Measurements from ENCODE around the gene TMOD1.
"Not testable (repeated sequence)": the region's sequence is repeated elsewhere in the genome, so short reads cannot be mapped to it uniquely, and the experiment has no call there.

The TMOD1 gene

DNA sequence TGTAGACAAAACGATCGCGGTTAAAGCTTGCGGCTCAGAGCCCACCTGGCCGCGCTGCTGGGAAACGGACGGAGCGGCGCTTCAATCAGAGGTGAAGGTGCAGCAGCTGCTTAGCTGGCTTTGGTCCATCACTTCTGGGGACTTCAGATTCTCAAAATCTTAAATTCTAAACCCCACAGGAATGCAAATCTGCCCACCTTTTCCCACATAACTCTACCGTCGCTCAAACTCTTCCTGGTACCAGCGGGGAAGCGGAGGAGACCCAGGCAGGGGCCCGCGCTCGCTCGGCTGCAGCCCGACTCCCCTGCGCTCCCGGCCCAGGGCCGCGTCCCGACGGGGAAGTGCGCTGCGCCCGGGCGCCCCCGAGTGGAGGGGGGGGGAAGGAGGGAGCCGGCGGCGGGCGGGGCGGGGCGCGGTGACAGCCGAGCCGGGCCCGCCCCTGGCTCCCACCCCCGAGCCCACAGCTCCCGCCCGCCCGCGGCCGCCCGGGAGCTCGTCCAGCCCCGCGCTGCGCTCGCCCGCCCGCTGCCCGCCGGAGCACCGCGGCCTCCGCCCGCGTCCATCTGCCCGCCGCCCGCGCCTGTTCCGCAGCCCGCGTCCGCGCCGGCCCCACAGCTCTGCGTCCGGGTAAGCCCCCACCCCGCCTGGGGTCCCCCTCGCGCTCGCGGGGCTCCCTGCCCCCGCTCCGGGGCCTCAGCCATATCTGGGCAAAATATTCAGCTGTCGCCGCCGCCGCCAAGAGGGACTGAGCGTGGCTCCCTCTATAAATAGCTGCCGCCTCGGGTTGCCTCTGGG lies at the start of gene TMOD1:
TSS of gene TMOD1 (plus strand) at position 490 of the 795 bp plus-strand sequence. CDS start 22,523 bp downstream, outside the sequence.
- peak; percentile 65 for DNase-seq (ENCODE audit: low spot score)

DNA sequence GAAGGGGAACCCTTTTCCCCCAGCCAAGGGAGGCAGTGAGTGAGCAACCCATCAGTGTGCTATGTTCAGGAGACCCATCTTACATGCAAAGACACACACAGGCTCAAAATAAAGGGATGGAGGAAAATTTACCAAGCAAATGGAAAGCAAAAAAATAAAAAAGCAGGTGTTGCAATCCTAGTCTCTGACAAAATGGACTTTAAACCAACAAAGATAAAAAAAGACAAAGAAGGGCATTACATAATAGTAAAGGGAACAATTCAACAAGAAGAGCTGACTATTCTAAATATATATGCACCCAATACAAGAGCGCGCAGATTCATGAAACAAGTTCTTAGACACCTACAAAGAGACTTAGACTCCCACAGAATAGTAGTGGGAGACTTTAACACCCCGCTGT lies 47.9 kb upstream of the TMOD1 start:
- DNase-seq (ENCODE audit: low spot score) = not testable (repeated sequence)

DNA sequence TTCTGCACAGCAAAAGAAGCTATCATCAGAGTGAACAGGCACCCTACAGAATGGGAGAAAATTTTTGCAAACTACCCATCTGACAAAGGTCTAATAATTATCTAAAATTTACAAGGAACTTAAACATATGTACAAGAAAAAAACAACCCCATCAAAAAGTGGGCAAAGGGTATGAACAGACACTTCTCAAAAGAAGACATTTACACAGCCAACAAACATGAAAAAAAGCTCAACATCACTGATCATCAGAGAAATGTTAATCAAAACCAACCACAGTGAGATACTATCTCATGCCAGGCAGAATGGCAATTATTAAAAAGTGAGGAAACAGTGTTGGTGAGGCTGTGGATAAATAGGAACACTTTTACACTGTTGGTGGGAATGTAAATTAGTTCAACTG lies 44.6 kb upstream of the TMOD1 start:
- not testable (repeated sequence) for DNase-seq (ENCODE audit: low spot score)

DNA sequence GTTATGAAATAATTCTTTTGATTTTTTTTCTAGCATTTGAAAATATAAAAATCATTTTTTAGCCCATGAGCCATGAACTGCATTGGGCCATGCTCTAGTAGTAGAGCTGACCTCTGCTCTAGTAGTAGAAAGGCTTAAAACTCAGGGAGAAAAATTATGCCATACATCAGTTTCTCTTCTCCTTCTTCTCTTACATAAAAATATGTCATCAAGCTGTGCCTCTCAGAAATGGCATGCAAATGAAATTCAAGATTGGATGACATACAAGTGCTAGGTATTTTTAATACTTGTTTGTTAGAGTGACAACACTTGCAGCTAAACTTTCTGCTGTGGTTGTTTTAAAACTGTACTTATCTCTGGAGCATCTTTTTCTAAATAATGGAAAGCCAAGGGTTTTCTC lies 42.1 kb upstream of the TMOD1 start:
- DNase-seq (ENCODE audit: low spot score) = no peak

DNA sequence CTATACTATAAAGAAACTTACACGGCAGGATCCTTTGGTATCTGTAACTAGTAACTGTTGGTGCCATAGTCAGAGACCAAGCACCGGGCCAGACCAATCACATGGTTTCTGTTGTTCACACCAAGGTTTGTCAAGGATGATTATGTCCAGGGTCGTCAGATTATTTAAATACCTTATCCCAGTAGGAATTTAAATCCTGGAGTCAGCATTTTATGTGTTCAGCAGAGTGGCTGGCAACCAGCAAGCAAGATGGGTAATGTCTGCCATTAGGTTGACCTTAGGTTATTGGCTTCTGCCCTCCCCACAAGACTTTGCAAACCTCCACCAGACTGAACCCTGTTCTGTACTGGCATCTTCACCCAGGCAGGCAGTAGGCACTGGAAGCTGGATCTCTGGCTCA lies 39.3 kb upstream of the TMOD1 start:
- DNase-seq (ENCODE audit: low spot score) = no peak

DNA sequence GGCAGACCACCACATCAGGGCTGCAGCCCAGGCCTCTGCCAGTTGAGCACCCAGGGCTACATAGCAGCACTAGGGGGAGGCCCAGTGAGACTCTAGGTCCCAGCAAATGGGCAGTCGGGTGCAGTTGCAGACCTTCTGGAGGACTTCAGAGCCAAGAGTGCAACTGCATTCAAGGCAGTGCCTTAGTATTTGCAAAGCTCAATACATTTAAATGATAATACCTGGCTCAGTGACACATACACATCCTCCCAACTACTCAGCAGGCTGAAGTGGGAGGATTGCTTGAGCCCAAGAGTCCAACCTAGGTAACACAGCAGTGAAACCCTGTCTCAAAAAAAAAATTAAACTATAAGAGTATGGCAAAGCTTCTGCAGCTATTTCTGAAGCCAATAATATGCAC lies 38.6 kb upstream of the TMOD1 start:
- DNase-seq (ENCODE audit: low spot score) = no peak

DNA sequence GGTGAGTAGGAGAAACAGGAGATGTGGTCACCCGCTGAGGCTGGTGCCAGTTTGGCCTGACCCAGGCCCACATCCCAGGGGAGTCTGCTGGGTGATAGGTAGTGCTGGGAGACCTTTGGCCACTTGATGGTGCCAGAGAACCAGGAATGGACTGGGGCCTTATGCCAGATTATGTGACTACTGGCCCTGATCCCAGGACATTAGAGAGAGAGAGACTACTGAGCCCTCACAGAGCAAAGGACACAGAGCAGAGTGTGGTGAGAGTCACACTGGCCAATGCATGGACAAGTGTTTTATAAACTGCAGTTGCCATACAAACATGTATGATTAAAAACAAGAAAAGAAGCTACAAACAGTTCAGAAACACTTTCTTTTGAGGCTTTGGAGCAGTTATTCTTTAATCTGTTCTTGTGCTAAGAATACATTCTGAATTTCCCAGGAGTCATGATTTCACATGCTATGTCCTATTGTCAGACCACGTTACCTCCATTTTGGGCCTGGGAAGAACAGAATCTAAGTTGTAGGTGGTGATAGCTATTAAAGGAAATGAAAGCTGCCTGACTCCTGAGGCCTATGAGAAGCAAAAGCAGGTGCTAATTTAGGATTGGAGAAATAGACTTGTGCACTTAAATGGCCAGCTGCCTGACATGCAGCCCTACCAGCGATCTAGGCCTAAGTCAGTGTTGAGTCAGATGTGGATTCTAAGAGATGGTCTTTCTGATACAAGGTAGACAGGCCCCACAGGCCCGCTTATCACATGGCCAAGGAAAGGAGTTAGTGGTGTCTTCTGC lies 32.6 kb upstream of the TMOD1 start:
- DNase-seq (ENCODE audit: low spot score) = peak; percentile 77

DNA sequence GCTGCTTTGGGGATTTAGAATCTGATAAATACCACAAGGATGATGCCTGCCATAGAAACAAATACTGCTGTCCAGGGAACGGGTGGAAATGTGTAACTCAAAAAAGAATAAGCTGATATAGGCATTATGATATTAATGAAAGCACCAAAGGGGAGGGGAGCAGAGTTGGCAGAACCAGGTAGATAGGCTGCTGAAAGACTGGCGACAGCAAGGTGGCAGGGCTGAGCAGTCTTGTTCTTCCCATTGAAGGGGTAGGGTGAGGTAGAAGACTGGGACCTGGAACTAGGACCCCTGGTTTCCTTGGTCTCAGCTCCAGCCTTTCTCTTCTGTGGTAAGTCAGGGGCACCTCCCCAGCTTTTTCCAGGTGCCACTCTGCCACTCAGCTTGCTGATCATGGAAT lies 31.4 kb upstream of the TMOD1 start:
- DNase-seq (ENCODE audit: low spot score) = no peak

DNA sequence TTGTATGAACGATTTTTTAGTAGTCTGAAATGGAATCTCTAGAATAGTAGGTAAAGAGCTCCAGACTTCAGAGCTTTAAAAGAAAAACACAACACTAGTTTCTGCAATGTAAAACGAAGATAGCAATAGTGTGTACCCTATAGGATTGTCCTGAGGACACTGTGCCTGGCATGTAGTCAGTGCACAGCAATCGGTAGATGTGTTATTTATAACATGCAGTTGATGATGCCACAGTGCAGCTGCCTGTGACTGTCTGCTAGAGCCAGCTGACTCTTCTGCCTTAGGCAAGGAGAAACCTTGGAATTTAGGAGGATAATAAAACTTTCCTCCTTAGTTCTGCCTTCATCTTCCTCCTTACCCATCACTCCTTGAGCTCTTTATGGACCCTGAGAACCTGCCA lies 27.7 kb upstream of the TMOD1 start:
- DNase-seq (ENCODE audit: low spot score) = no peak

DNA sequence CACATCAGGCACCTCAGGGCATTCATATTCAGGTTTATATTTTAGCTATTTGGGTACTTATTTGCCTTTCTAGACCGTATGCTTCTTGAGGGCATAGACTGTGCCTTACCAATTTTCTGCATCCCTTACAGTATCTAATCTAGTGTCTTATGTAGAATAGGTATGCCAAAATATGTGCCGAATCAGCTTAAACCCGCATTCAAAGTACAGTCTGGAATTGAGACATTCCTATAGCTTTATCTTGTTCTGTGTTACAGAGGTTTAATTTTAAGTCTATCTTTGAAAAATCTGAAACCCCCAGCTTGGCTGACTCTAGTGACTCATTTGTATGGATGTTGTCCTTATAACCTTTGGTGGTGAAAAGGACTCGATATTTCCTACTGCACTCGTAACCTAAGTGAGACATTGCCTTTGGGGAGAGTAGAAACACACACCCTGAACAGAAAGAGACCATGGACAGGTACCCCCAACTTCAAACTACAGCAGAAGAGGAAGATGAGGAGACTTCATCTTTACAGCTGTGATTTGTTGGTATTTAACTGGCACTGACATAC lies 27.0 kb upstream of the TMOD1 start:
- no peak for DNase-seq (ENCODE audit: low spot score)

DNA sequence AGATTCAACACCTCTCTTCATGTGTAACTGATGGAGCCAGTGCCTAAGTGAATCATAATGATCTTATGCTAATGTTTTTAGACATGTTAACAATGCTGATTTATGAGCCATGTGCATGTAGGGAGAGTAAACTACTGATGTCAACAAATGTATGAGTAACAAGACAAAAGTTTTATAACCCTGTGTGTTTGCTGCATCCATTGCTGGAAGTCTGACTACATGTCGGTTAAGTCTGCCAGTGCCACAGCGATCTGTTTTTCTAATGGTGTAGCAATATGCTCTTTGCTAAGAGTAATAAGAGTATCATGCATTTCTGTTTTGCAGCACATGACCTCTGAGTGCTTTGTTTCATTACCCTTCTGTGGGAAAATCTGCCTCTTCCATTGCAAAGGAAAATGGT lies 26.4 kb upstream of the TMOD1 start:
- DNase-seq (ENCODE audit: low spot score) = peak; percentile 53

DNA sequence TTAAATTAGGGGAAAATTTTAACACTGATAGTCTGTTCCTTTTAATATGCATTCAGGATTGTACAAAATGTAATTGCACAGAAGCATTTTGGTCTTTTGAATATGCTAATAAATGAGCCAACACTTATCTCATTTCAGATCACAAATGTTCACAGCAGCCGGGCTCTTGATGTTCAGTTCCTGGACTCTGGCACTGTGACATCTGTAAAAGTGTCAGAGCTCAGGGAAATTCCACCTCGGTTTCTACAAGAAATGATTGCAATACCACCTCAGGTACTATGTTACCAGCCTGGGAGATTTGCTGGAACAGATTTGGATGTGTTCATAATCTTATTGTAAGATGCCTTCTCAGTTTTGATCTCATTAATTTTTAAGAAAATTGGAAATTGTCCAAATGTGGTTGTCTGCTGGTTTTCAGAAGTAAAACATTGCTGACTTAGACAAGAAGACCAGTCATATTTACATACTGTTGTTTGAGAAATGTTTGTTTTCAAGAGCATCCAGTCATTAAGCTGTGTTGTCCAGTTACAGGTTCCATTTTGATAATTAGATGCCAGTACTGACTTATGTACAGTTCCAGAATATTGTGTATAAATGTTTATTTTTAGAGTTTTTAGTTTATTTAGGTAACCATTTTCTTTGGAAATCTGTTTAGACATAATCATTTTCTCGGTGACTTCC lies 23.0 kb upstream of the TMOD1 start:
- no peak for DNase-seq (ENCODE audit: low spot score)

DNA sequence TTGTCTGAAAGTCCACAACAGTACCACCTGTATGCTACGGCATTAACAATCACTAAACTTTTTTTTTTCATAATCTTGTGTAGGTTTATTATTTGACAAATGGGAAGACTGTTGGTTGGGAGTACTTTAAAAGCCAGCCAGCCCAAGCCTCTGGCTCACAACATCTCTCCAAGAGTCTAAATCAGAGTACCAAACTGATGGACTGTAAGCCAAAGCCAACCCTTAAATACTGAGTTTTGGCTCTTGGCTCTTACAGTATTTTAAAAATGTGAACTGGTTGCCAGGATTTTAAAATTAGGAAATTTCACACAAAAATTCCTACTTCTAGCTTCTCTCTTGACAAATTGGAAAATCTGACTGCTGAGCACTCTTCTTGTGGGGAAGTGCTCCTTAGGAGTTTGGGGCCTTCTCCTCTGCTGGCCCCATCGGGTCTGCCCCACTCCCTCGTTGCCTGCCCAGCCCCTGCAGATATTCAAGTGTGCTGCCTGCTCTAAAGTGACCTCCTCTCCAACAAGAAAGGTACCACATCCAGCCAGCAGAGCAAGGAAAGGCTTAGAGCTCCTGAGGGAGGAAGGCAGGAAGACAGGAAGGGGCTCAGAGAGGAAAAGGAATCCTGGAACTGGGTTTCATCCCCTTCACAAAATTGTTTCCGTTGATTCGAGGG lies 21.8 kb upstream of the TMOD1 start:
- no peak for DNase-seq (ENCODE audit: low spot score)

DNA sequence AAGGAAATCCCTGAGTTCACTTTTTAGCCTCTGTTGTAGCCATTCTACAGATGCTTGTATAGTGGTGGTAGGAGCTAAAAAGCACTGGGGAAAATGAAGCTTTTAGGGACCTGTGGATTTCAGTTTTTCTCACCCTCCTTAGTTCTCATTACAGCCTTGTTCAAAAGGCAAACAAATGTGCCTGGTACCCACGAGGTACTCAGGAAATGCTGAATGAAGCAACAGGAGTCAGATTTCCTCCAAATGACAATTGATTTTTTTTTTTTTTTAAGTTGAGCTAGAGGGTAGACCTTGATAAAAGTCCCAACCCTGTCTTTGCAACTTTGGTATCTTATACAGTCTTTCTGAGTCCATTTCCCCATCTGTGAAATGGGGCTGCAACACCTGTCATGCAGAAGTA lies 21.3 kb upstream of the TMOD1 start:
- no peak for DNase-seq (ENCODE audit: low spot score)

DNA sequence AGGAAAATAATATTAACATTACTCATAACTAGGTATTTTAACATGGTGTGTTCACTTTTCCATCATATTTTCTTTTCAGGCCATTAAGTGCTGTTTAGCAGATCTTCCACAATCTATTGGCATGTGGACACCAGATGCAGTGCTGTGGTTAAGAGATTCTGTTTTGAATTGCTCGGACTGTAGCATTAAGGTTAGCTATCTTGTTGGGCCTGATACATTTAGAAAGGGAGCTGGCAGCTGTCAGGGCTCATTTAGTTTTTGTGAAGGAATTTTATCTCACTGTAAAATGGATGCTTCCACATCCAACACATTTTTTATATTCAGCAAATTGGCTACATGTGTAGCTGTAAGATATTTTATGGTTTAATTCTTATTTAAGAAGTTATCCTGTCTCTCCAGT lies 20.7 kb upstream of the TMOD1 start:
- no peak for DNase-seq (ENCODE audit: low spot score)

DNA sequence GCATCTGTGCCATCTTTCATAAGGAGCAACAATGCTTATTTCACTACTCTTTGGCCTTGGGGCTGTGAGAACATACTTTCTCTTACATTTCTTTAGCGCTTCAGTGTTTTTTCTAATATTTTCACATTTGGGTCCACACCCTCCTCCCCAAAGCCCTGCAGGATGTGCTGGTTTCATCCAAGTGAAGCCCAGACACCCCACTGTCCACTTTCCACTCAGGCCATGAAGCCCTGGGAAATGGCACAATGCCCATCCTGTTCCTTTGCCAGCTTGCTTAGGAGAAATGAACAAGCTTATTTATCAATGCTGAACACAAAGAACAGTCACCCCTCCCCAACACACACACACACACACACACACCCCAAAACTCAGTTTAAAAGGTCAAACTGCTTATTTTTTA lies 17.3 kb upstream of the TMOD1 start:
- DNase-seq (ENCODE audit: low spot score) = no peak

DNA sequence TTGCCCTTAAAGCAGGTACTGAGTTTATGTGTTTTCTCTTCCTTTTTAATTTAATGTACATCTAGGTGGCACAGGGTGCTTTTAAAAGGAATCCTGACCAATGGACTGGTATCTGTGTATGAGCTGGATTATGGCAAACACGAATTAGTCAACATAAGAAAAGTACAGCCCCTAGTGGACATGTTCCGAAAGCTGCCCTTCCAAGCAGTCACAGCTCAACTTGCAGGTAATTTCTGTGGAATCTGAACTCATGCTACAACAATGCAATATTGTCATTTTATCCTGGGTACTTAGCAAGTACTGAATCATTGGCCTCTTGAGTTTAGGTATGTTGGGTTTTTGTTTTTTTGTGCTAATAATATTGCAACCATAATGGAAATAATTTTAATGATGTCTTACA lies 14.4 kb upstream of the TMOD1 start:
- DNase-seq (ENCODE audit: low spot score) = peak; percentile 85

DNA sequence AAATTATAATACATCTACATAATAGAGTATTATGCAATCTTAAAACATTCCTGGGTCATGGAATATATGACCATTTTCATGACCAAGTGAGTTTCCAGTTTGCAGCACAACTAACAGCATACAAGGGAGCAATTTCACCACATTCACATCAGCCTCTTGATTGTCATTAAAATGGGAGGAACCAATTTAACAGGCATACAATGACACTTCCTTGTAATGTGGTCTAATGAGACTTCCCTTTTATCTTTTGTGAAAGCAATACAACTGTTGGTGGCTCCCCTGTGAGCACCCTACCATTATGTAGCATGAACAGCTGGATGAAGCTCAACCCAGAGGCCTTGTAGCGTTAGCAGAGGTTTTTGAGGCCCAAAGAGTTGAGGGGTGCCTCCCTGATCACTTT lies 13.6 kb upstream of the TMOD1 start:
- no peak for DNase-seq (ENCODE audit: low spot score)

DNA sequence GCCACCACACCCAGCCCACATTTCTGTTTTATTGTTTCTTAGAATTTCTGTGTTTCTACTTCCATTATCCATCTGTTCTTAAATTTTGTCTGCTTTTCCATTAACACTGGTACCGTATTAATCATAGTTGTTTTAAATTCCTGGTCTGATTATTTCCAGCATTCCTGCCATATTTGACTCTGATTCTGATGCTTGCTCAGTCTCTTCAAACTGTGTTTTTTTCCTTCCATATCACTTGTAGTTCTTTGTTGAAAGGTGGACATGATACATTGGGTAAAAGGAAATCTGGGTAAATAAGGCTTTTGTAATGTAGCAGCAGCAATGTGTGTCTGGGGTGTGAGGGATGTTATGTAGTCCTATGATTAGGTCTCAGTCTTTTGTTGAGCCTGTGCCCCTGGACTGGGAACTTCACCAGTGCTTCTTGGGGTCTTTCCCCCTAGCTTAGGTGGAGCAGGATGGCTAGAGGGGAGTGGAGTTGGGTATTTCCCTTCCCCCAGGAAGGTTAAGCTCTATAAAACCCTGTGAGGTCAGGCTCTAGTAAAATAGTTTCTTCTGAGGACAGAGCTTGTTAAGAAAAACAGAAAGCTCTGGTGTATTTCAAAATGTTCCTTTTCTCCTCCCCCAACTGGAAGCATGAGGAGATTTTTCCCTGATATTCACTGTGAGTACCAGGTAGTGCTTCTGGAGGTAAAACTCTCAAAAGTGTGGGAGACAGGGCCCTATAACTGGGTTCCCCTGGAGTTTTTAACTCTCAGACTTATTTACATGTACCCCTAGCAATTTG lies 10.1 kb upstream of the TMOD1 start:
- DNase-seq (ENCODE audit: low spot score) = no peak

DNA sequence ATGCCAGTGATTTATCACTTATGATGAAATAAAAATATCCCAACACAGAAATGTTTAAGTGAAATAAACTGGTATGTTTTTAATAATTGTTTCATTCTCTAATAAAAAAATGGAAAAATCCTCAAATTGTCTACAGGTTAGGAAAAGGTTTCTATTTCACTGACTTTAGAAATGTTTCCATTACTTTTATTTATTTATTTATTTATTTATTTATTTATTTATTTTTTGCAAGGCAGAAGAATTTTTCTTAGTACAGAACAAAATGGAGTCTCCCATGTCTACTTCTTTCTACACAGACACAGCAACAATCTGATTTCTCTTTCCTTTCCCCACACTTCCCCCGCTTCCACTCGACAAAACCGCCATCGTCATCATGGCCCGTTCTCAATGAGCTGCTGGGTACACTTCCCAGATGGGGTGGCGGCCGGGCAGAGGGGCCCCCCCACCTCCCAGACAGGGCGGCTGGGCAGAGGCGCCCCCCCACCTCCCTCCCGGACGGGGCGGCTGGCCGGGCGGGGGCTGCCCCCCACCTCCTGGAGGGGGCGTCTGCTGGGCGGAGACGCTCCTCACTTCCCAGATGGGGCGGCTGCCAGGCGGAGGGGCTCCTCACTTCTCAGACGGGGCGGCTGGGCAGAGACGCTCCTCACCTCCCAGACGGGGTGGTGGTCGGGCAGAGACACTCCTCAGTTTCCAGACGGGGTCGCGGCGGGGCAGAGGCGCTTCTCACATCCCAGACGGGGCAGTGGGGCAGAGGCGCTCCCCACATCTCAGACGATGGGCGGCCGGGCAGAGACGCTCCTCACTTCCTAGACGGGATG lies 3.7 kb upstream of the TMOD1 start:
- not testable (repeated sequence) for DNase-seq (ENCODE audit: low spot score)

Measured in RKO (cell line).